ENCODE data around the gene SMIM35.

Gene SMIM35

DNA sequence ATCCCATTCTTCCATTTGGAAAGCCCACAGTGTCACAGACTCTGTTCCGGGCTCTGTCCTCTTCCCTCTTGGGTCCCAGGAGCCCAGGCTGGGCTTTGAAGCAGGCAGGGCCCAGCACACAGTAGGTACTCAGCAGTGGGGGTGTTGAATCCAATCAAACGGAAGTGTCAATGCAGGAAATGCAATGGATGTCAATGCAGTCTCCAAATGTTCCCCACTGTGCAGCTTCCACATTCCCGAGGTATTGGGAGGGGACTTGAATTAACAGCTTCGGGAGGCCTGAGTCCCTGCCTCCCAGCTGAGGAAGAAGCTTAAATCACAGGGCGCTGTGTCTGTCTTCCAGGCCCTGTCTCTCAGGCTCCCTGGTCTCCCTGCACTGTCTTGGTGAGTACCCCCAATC is 21.8 kb upstream of the SMIM35 start:
- no peak for DNase-seq

DNA sequence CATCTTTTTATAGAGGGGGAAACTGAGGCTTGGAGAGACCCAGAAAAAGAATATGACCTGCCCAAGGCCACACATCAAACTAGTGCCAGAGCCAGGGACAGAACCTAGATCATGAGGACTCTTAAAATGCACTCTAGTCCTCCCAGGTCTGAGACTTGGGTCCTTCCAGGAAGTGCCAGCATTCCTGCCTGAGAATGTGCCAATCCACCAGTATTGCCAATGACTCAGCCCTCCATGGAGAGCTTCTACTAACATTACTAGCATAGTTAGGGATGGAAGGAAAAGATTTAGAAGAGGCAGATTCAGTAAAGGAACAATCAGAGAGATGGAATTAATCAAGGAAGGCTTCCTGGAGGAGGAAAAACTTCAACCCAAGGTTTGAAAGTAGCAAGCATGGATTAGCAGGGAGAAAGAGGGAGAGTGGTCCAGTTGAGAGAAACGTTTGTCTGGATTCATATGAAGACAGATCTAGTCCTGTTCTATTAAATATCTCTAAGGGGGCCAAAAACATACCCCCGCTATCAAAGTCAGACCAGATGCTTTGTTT is 20.1 kb upstream of the SMIM35 start:
- DNase-seq = no peak

DNA sequence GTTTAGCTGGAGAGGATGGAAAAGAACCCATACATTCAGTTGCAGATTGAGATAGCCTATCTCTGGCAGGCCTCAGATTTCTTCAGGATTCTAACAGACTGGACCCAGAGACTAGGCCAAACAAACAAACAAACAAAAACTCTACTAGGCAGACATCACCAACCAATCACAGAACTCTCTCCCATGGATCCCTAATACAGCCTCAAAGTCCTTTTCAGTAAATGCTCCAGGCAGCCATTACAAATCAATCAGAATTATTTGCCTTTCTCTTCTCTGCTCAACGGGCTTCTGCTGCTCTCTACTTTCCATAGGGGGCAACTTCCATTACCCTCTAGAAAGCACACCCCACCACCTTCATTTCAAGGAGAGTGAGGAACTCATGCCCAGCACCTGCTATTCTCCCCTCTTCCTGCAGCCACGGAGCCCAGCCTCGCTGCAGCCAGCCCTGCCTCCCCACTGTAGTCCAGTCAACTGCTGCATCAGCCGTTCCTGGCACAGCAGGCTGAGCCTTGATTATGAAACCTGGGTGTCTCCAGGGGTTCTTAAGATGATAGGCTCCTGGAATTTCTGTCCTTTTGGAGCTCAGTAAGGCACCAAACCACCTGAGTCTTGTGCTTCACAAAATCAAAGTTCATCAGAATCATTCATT is 19.0 kb upstream of the SMIM35 start:
- no peak for DNase-seq

DNA sequence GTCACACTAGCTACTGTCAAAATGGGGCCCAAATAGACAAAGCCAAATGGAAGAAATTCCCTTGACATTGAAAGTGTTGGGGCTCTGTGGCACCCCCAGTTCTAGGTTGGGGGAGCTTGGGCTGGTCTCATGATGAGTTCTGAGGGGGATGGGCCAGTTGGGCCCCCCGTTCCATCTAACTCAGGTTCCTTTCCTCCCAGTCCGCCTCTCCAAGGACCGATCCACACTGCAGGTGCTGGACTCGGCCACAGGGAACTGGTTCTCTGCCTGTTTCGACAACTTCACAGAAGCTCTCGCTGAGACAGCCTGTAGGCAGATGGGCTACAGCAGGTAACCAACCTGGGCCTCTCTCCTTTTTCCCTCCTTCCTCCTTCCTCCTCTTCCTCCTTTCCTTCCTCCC is 17.7 kb upstream of the SMIM35 start:
- DNase-seq = no peak

DNA sequence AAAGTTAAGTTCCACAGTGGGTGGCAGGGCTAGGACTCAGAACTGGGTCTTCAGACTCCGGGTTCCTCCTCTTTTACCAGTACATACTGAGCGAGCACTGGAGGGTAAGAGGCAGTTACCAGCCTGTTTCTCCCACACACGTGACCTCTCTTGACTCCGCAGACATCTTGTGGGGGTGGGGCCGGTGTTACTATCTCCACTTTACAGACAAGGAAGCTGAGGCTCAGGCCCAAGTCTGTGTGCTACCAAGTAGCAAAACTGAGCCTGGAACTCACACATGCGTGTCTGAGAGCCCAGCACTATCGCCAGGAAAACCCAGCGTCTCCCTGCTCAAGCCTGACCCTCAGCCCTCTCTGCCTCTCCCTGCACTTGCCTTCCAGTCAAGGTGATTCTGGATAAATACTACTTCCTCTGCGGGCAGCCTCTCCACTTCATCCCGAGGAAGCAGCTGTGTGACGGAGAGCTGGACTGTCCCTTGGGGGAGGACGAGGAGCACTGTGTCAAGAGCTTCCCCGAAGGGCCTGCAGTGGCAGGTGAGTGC is 16.0 kb upstream of the SMIM35 start:
- no peak for DNase-seq

DNA sequence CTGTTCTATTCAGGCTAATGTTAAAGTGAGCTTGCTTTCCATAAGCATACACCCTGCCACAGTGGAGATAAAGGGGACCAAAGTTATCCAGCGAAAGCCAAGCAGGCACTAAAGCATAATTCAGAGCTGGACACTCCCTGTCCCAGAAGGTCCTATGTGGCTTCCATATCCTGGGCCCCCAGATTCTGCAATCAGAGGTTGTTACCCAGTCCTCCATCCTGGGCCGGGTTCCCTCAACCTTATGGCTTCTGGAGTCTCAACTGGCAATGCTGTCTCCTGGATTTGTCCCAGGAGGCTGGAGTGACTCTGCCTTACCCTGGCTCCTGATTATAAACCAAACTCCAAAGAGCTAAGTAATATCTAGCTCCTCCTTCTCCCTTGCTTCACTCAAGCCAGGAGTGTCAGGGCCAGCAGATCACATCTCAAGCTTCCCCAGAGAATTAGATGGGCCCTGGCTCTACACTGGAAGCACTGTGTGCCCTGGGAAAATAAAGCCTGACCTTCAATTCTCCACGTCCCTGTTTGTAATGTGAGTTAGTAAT is 14.0 kb upstream of the SMIM35 start:
- no peak for DNase-seq

DNA sequence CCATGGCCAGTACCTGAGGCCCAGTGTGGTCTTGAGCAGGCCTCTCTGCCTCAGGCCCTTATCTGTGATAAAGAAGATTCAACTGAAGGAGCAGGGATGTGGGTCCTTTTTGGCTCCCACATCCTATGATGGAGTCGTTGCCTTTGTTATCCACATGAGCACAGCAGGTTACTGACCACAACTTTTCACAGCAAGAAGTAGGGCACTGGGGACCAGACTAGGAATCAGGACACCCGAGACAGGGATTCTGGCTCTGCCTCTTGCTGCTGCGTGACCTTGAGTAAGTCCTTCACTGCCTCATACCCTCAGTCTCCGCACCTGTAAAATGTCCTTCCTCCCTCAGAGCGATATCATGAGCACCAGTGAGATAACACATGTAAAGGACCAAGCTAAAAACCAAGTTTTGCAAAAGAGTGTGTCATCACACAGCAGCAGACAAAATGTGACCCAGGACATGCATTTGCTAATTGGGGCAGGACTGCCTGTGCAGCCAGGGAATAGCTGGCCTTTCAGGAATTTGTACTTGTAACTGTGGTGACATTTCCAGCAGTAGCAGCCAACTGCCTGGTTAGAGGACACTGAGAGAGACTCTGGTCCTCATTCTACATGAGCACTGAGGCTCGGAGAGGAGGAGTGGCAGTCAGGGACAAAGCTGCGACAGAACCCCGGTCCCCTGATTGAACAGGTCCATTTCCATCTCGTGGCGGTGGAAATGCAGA is 13.2 kb upstream of the SMIM35 start:
- DNase-seq = no peak

DNA sequence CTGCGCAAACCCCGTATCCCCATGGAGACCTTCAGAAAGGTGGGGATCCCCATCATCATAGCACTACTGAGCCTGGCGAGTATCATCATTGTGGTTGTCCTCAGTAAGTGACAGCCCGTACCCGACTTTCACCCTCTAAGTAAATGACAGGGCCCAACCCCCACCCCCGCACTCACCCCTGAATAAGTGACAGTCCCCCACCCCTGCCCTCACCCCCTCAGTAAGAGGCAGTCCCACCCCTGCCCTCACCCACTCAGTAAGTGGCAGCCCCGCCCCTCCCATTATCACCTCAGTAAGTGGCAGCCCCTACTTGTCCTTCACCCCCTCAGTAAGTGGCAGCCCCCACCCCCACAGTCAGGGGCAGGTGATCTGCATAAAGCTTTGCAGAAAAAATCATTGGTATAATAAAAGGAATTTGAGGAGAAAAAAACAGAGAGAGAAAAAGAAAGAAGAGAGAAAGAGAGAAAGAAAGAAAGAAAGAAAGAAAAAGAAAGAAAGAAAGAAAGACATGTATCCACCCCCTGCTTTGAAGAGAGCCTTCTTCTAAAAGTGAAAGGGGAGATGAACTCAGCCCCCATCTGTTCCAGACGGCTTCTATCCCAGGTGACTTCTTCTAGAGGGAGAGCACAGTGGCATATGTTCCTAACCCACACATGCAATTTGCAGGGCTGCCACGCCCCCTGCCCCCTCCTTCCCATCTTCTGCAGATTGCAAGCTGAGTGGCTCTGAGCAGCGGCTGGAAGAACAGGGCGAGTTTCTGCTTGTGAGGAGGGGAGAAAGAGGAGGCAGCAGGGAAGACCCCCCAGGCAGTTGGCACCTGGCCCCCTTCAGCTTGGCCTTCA is 12.5 kb upstream of the SMIM35 start:
- no peak for DNase-seq

DNA sequence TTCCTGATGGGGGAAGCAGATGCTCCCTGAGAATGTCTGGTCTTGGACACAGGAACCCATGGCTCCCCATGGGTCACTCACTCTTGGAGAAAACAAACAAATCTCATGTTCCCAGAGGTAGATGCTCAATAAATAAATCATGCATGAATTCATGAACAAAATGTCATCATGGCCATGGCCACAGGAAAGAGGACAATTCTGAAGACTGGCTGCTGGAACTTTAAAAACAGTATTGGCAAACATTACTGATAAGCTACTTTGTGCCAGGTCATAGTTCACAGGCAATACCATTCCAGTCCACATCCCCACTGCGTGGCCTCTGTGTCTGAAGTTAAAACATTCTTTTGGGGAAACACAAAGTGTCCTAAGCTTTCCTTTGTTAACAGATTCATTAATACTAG is 9.2 kb upstream of the SMIM35 start:
- no peak for DNase-seq

DNA sequence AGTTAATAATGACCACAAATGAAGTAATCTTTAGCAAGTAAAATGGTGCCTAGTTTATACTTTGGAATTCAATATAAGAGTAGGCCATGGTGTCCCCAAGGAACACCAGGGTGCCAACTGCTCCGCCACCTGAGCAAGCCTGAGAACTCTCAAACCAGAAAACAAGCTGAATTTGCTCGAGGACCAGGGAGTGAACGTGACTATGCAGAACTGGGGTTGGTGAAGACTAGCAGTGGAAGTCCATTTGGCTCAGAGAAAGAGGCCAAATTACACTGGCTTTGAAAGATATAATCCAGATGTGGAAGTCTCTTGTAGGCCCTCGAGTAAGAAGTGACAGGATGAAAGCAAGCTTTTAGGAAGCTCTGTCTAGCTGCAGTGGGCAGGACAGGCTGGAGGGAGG is 8.7 kb upstream of the SMIM35 start:
- no peak for DNase-seq

DNA sequence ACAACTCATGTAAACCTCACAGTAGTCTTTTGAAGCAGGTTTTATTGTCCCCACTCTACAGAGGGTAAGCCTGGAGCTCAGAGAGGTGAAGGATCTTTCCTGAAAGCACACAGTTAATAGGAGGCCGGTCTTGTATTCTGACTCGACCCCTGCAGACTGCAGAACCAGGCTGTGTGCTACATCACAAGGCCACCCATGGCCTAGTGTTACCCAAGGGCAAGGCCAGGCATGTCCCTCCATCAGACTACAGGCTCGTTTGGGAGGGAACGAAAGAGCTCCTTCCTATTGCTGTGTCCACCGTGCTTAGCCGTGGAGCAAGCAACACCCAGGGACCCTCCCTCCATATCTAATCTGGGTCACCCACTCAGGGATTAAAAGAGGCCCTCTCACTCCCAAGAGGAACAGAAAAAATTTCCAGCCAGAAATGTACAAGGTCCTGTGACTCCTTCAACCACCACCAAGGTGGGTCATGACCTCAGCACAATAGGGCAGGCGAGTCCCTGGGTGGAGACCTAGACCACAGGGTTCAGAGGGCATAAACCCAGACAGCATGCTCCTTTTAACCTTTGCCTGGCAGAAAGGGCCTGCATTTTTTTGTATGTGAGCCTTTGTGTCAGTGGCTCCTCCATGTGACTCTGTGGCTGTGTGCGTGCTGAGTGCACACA is 6.3 kb upstream of the SMIM35 start:
- no peak for DNase-seq

DNA sequence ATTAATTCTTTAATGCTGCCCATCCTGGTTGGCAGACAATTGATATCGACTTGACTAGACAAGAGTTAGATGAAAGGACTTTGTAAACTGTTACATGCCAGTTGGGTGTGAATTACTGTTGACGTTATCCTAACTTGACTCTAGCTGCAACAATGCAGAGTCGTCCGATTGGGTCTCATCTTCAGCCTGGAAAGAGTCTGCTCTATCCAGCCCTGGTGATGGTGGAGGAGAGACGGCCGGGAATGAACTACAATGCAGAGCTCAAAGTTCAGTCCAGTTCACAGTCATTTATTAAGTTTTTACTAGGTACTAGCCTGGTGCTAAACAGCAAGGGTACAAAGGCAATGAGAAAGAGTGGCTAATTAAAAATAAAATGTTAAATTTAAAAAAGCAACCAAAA is 4.9 kb upstream of the SMIM35 start:
- DNase-seq = no peak

DNA sequence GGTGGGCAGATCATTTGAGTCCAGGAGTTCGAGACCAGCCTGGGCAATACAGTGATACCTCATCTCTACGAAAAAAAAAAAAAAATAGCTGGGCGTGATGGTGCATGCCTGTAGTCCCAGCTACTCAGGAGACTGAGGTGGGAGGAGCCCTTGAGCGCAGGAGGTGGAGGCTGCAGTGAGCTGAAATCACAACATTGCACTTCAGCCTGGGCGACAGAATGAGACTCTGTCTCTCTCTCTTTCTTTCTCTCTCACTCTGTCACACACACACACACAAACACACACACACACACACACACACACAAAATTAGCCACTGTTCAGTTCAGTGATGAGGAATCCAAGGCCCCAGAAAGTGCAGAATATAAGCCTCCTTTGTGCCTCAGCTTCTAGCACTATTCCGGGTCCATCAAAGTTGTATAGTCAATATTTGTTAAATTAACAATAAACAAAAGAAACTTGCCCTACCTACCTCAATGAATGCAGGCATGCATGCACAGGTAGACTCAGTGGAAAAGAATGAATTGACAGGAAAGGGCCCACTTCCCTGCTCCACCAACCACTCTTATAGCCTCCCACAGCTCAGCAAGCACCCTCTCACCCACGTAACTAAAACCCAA is 3.9 kb upstream of the SMIM35 start:
- no peak for DNase-seq

DNA sequence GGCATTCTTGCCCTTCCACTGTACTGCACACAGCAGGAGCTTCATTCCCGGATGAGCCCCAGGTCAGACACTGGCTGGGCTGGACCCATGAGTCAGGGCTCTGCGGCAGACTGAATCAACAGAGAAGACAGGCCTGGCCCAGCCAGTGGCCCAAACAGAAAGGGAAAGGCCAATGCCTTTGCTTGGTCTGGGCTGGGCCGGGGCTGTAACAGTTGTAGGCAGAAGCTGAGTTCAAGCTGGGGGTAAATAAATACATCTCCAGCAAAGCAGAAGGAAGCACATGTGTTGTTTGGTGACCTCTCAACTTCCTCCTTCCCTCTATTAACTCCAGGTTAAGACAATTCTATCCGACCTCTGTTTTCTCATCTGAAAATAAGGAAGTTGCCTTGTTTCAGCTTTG is 1.8 kb upstream of the SMIM35 start:
- DNase-seq = no peak

DNA sequence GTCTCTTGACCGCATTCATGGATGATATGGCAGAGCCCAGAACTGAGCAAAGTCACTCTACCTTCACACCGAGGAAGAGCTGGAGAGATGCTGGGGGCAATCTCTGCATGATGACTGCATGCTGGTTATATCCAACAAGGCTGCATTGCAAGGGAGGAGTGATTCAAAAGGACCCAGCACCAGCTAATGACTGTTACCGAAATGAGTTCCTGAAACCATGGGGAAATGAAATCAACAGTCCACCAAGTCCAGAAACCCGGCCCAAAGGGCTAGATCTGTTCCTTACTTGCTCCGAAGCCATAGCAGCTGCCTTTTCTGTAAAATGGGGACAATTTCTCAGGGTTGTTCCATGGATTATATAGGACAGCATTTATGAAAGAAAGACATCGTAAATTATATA is 1.2 kb upstream of the SMIM35 start:
- DNase-seq = no peak

DNA sequence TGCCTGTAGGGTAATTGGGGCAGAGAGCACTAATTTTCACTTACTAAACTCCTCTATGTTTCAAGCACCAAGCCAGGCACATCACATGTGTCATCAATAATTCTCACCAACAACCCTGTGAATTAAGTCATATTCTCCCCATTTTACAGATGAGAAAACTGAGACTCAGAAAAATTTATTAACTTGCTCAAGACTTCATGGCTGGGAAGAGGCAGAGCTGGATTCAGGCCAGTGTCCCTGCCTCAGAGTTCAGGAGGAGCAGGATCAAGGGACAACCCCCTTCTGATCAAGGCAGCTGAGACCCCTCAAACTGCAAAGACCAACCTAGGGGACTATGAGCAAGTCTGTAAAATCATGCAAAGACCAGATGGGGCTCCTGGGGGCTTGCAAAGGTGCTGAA is 2.1 kb downstream of the SMIM35 start:
- no peak for DNase-seq

DNA sequence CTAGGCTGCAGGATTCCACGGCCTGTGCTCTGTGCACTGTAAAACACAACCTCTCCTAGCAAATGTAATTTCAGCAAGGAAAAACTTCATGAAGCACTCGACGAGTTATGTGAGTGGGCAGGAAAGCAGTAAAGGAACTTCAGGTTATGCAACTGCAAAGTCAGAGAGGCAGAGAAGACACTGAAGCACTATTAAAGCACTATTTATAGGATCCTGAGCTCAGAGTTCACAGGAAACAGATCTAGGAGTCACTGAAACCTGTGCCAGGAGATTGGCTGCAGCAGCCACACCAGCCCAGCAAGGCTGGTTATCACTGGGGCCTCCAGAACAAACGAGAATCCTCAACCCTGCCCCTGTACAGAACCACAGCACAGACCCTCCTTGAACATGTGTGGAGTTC is 2.5 kb downstream of the SMIM35 start:
- DNase-seq = no peak

DNA sequence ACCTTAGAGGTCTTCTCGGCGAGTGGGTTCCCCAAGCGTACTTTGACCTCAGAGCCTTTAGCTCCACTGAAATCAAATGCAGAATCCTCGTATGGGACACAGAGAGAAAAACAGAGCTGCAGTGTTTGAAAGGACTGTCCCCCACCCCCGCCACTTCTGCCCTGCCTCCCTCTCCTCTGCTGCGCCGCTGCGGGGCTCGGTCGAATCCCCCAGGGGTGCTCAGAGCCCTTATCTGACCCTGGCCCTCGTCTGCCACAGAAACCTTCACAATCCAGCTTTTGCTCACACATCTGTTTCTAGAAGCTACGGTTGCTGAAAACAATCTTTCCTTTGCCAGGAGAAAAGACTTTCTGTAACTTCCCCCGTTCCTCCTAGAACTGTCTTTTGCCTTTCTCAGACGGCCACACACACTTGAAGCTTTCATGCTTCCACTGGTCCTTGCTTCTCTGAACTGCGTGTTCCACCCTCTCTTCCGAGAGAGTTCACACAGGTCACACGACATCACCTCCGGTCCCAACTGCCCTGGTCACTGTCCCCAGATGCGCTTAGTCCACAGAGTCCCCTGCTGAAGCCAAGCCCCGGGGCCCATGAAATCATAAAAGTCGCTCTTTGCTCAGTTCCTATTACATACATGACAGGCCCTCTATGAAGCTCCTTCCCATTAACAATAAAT is 3.7 kb downstream of the SMIM35 start:
- no peak for DNase-seq

DNA sequence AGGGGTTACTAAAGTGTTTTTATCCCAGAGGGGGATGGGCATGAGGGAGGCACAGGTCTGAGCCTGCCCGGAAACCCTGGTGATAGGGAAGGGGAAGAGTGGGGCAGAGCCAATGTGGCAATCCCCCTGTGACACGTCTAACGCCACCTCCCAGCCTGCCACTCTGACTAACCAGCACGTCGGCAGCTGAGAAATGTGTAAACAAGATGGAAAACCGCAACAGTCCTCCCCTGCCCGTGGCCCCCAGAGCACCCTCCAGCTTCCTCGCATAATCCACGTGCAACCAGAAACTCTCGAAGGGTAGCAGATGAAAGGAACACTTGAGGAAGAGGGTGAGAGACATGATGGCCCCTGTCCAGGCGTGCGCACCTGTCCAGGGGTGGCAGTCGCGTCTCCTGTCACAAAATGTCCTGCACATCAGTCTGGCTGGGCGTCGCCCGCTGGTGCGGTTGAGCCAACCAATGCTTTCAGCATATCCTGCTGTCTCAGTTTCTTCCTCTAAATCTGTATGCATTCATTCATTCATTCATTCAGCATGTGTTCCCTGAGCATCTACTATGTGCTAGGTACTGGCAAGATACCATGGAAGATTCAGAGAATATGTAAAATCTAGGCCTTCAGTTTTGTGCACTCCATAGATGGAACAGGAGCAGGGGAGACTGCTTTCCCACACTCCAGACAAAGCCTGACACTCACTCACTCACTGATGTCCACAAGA is 5.4 kb downstream of the SMIM35 start:
- DNase-seq = no peak

DNA sequence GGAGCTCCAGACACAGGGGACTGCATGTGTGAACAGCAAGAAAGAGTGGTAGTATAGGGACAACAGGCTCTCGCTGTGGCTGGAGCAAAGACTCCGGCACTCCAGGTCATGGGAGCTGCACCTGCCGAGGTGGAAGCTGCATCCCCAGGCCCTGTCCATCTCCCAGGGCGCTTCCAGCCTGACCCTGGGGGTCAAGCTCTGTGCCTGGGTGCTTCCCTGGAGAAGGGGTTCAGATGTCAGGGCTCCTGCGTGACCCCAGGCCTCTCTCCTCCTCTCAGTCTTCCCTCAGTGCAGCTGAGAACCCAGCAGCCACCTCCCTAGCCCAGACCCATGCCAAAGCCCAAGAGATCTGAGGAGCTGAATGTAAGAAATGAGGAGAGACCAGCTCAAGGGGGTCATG is 6.5 kb downstream of the SMIM35 start:
- no peak for DNase-seq

DNA sequence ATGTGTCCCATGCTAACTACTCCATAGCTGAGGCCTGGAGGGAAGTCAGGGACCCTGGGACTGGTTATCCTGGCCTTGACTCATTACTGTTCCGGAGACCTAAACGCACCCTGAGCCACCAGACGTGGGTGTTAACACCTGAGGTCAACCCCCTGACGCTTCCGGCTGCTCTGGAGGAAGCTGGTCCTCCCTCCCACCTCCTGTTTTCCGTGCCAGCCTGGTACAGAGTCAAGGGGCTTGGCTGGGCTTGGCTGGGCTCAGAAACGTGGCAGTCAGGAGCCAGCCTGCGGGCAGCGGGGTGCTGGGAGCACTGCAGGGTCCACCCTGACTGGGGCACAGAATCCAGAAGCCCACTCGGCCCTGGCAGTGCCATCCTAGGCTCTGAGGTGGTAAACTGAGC is 7.3 kb downstream of the SMIM35 start:
- DNase-seq = no peak

Measured in effector CD8-positive, alpha-beta T cell (primary cell).